Gastrocnemius medialis (tissue), 4 donors: ENCODE results near the gene TM4SF1.

Source experiments
- CTCF ChIP-seq, 5 experiments: fragments of 450-650 bp in 3 of 5; fragments of 200-600 bp in 2 of 5; sonication (generic) in 2 of 5; IDR thresholded peaks in 4 of 5; conservative IDR thresholded peaks in 1 of 5; 1 replicate in 4 of 5; 2 replicates in 1 of 5; pipeline ENCODE4 v1.5.1; 2016 to 2019; ENCODE audit warnings: antibody characterized with exemption in 5 of 5, mild to moderate bottlenecking in 3 of 5, moderate library complexity in 3 of 5
- POLR2A ChIP-seq, 2 donors: fragments of 450-650 bp; IDR thresholded peaks; one replicate each; pipeline ENCODE4 v1.6.1; 2017; ENCODE audit warnings: antibody characterized with exemption in 2 of 2, mild to moderate bottlenecking in 2 of 2, moderate library complexity in 2 of 2

GRCh38 chr3:149388531-149389417, 11.3 kb upstream of the TM4SF1 start:
- TF ChIP-seq CTCF (IDR thresholded peaks at IDR 0.05 in 4 of 5, conservative IDR thresholded peaks at IDR 0.05 in 1 of 5) (no peak), POLR2A (IDR thresholded peaks at IDR 0.05) (no peak)
